GM10266 (cell line): ENCODE data around the gene BAHCC1.
A peak's percentile ranks its signal among the peaks of the same experiment; 100 is the strongest.

ENCODE experiments used
- DNase-seq: peaks from one replicate; pipeline ENCODE4 v3.0.0; 2012; ENCODE audit errors: extremely low spot score
- TF ChIP-seq, protein P1 (sequence below): IDR thresholded peaks from 2 replicates; pipeline ENCODE4 v1.5.1; 2012; ENCODE audit warnings: mild to moderate bottlenecking, low read depth; ENCODE audit not compliant: control insufficient read depth, insufficient read depth; ENCODE audit errors: missing control alignments

BAHCC1 gene

GRCh38 chr17:81483862-81484194 is 88.6 kb downstream of the BAHCC1 start:
- DNase-seq = no peak
- TF ChIP-seq, protein P1, sequence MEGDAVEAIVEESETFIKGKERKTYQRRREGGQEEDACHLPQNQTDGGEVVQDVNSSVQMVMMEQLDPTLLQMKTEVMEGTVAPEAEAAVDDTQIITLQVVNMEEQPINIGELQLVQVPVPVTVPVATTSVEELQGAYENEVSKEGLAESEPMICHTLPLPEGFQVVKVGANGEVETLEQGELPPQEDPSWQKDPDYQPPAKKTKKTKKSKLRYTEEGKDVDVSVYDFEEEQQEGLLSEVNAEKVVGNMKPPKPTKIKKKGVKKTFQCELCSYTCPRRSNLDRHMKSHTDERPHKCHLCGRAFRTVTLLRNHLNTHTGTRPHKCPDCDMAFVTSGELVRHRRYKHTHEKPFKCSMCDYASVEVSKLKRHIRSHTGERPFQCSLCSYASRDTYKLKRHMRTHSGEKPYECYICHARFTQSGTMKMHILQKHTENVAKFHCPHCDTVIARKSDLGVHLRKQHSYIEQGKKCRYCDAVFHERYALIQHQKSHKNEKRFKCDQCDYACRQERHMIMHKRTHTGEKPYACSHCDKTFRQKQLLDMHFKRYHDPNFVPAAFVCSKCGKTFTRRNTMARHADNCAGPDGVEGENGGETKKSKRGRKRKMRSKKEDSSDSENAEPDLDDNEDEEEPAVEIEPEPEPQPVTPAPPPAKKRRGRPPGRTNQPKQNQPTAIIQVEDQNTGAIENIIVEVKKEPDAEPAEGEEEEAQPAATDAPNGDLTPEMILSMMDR = no peak

GRCh38 chr17:81484195-81484979 is 89.1 kb downstream of the BAHCC1 start:
- TF ChIP-seq, protein P1 = peak; percentile 98
- peak; percentile 94 for DNase-seq

GRCh38 chr17:81486199-81486810 is 91.0 kb downstream of the BAHCC1 start:
- TF ChIP-seq, protein P1 = no peak
- DNase-seq = no peak

DNA sequence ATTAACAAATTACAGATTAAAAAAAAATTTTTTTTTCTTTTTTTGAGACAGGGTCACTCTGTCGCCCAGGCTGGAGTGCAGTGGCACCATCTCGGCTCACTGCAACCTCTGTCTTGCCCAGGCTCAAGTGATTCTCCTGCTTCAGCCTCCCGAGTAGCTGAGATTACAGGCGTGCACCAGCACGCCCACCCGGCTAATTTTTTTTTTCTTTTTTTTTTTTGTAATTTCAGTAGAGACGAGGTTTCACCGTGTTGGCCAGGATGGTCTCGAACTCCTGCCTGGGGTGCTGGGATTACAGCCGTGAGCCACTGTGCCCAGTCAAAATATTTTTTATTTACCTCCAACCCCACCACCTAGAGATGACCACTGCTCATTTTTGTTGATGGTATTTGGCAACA is 91.8 kb downstream of the BAHCC1 start:
- TF ChIP-seq, protein P1 = no peak
- no peak for DNase-seq

- DNase-seq = peak; percentile 99
- TF ChIP-seq, protein P1 = no peak
Measured at GRCh38 chr17:81487487-81488275, 92.4 kb downstream of the BAHCC1 start.

GRCh38 chr17:81488276-81488860 is 93.1 kb downstream of the BAHCC1 start:
- TF ChIP-seq, protein P1 = no peak
- DNase-seq = no peak
